HG03439 (cell line): Measurements from ENCODE around the gene ITGAL.
"Not testable (repeated sequence)": the region's sequence is repeated elsewhere in the genome, so short reads cannot be mapped to it uniquely, and the experiment has no call there.

Experiments
- ATAC-seq: cut with Tn5 transposase; IDR thresholded peaks from one replicate; pipeline ENCODE4 v1.9.1; 2021; ENCODE audit warnings: mild to moderate bottlenecking, moderate library complexity; ENCODE audit not compliant: unreplicated experiment

ITGAL gene

DNA sequence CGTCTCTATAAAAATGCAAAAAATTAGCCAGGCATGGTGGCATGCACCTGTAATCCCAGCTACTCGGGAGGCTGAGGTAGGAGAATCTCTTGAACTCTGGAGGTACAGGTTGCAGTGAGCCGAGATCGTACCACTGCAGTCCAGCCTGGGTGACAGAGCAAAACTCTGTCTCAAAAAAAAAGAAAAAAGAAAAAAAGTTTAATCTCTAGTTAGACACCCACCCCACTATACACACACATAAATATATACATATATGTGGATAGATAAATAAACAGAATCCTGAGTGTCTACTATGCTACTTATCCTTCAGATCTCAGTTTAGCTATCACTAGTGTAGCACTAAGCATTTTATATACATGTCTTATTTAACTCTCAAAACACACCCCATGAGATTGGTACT lies 18.7 kb downstream of the ITGAL start:
- no peak for ATAC-seq

DNA sequence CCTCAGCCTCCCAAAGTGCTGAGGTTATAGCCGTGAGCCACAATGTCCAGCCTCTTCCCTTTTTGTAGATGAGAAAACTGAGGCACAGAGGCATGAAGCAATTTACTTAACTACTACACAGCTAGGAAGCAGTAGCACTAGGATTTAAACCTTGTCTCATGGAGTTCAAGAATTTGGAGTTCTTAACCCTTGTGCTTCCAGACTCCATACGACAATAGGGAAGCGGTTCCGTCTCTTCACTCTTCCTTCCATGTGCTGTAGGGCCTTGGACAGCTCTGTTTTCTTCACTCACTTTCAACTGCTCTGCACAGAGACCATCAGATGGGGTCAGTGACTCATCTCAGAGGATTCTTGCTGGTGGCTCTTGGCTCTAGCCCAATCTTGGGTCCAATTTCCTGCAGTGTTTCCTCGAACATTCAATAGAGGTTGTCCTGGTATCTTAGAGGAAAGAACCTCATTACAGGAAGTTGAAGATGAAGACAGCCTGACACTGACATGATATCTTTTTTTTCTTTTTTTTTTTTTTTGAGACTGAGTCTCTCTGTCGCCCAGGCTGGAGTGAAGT lies 19.3 kb downstream of the ITGAL start:
- ATAC-seq = no peak

DNA sequence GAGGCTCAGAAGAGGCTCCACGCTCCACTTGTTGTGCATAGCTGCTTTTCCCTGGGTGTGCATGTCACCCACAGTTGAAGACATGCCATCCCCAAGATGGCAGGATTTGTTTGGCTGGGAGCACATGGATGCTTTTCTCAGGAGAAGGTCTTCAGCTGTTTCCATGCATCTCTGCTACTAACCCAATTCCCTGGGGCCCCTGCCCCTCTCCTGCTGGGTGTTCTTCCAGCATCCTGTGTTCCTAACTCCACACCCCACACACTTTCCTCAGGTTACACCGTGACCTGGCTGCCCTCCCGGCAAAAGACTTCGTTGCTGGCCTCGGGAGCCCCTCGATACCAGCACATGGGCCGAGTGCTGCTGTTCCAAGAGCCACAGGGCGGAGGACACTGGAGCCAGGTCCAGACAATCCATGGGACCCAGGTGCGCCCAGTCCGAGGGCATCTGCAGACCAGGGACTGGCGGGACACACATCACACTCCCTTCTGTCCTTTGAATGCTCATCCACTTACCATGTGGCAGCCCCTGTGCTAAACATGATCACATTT lies 21.5 kb downstream of the ITGAL start:
- ATAC-seq = no peak

- no peak for ATAC-seq
Observed at GRCh38 chr16:30494709-30495108, 22.2 kb downstream of the ITGAL start.

GRCh38 chr16:30499284-30499683 lies 26.7 kb downstream of the ITGAL start:
- ATAC-seq = no peak

GRCh38 chr16:30503403-30504296 lies 31.1 kb downstream of the ITGAL start:
- no peak for ATAC-seq

GRCh38 chr16:30509081-30509765 lies 36.7 kb downstream of the ITGAL start:
- ATAC-seq = no peak

- no peak for ATAC-seq
Observed at GRCh38 chr16:30510376-30510938, 37.9 kb downstream of the ITGAL start.

- ATAC-seq = no peak
Observed at GRCh38 chr16:30511509-30511908, 39.0 kb downstream of the ITGAL start.

DNA sequence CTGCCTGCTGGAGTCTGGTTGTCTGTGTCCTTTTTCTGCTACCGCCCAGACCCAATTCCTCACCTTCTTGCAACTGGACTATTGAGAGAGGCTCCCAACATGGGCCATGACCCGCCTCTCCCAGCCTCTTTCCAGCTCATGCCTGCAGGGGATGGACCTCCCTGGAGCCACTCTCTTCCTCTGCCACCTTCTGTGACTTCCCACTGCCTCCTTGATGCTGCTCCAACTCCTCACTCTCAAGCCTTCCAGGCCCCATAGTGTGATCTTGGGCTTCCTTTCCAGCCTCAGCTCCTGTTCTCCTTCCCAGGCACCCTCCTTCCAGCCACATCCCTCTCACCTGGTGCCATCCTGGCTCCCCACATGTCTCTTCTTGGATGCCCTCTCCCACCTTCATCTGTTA lies 42.7 kb downstream of the ITGAL start:
- no peak for ATAC-seq

GRCh38 chr16:30518552-30518951 lies 46.0 kb downstream of the ITGAL start:
- ATAC-seq = no peak

DNA sequence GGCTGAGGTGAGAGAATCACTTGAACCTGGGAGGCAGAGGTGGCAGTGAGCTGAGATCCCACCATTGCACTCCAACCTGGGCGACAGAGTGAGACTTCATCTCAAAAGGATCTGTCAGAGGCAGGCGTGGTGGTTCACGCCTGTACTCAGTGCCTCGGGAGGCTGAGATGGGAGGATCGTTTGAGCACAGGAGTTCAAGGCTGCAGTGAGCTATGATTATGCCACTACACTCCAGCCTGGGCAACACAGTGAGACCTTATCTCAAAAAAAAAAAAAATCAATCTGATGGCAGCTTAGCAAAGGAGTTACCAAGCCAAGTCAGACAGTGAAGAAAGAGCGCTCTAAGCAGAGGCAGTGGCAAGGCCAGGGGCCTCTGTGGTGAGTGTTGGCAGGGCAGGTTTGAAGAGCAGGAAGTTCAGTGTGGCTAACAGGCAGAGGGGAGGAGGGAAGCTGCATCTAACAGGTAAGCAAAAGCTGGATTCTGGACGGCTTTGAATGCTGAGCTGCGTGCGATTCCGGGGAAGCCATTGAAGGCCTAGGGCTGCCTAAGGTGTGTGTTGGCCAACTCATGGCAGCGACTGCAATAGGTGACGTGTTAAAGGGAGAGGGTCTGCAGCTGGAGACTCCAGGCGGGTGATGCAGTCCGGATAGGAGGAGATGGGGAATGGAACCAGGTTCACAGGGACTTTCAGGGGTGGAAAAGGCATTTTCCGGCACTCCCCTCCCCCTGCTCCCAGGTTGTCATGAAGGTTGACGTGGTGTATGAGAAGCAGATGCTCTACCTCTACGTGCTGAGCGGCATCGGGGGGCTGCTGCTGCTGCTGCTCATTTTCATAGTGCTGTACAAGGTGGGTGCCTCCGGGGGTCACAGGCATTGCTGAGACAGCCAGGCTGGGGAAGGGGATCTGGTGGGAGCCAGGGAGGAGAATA lies 46.8 kb downstream of the ITGAL start:
- no peak for ATAC-seq

DNA sequence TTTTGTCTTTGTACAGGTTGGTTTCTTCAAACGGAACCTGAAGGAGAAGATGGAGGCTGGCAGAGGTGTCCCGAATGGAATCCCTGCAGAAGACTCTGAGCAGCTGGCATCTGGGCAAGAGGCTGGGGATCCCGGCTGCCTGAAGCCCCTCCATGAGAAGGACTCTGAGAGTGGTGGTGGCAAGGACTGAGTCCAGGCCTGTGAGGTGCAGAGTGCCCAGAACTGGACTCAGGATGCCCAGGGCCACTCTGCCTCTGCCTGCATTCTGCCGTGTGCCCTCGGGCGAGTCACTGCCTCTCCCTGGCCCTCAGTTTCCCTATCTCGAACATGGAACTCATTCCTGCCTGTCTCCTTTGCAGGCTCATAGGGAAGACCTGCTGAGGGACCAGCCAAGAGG lies 48.9 kb downstream of the ITGAL start:
- ATAC-seq = no peak

GRCh38 chr16:30521873-30522641 lies 49.5 kb downstream of the ITGAL start:
- no peak for ATAC-seq

GRCh38 chr16:30522702-30523463 lies 50.3 kb downstream of the ITGAL start:
- ATAC-seq = not testable (repeated sequence)

DNA sequence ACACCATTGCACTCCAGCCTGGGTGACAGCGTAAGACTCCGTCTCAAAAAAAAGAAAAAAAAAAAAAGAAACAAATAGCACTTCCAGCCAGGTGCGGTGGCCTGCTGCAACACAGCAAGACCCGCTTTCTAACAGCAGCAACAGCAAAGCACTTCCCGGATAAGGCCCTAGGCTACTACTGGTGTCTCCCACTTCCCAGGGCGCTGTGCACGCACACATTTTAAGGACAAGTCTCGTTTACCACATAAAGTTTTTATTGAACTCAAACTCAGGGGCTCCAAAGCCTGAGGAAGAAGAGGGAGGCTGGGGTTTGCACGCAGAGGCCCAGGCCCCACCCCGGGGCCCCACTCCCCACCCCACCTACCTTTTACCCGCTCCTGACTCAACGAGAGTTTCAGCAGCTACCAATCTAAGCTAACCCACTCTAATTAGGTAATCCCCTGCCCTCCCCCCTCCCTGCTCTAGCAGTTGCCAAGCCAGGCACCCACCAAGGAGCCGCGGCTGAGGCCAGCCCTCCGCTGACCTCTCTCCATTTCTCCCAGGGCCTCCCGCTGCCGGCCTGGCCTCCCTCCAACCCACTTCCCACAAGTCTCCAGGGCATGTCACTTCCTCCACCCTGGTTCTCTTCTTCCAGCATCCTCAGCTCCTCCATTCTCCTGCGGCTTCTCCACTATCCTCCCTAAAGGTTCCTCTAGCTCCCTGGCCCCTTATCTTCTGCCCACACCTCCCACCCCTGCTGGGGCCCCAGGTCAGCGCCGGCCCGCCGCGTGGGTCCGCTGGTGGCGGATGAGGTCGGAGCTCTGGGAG lies 51.4 kb downstream of the ITGAL start:
- no peak for ATAC-seq

DNA sequence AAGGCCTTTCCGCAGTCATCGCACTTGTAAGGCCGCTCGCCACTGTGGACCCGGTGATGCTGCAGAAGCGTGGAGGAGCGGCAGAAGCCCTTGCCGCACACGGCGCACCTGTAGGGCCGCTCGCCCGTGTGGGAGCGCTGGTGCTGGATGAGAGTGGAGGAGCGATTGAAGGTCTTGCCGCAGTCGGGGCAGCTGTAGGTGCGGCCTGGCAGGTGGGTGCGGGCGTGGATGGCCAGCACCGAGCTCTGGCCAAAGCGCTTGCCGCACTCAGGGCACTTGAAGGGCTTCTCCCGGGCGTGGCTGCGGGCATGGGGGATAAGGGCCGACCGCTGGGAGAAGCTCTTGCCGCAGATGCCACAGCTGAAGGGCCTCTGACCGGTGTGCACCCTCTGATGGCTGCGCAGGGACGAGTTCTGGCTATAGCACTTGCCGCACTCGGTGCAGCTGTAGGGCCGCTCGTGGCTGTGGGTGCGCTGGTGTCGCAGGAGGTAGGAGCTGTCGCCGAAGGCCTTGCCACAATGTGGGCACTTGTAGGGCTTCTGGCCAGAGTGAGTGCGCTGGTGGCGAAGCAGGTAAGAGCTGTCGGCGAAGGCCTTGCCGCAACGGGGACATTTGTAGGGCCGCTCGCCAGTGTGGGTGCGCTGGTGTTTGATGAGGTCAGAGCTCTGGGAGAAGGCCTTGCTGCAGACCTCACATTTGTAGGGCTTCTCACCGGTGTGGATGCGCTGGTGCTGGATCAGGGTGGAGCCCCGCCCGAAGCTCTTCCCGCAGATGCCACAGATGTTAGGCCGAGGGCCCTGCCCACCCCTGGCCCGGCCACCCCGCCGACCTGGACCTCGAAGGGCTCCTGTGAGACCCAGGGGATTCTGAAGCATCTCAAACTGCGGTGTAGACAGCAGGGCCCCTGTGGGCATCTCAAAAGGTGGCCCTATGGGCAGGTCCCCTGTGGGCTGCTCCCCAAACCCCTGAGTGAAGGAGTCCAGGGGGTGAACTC lies 52.3 kb downstream of the ITGAL start:
- ATAC-seq = no peak
